ENCODE measurements around the gene FBXO31.

- TF ChIP-seq CTCF (IDR thresholded peaks at IDR 0.05) (no peak), POLR2A (IDR thresholded peaks at IDR 0.05) (no peak), EP300 (IDR thresholded peaks at IDR 0.05) (no peak), POLR2AphosphoS5 (IDR thresholded peaks at IDR 0.05) (no peak)
Observed at GRCh38 chr16:87366288-87366687, 17.3 kb downstream of the FBXO31 start.

Data from sigmoid colon (tissue), 4 donors.